Mononuclear cell (primary cell): ENCODE data around the gene KIF1C. TPM values are rescaled to one million over a fixed set of nuclear protein-coding genes. Genes with fewer than 3 reads are reported as not detected.

ENCODE experiments used
- H3K27me3 ChIP-seq: 2 replicates; pipeline ENCODE4 v1.6.0; 2011; ENCODE audit warnings: low read length, control low read depth; ENCODE audit not compliant: insufficient read depth
- H3K4me1 ChIP-seq: 2 replicates; pipeline ENCODE4 v1.5.1; 2011; ENCODE audit warnings: mild to moderate bottlenecking, low read length, control low read depth; ENCODE audit not compliant: insufficient read depth
- H3K4me3 ChIP-seq: 2 replicates; pipeline ENCODE4 v1.5.1; 2011; ENCODE audit warnings: mild to moderate bottlenecking, low read length, moderate library complexity
- H3K9me3 ChIP-seq: 2 replicates; pipeline ENCODE4 v1.5.1; 2011; ENCODE audit warnings: low read depth, mild to moderate bottlenecking, control low read depth, low read length
- total RNA-seq: library from RNA; depleted of rRNA; stranded (reverse); fragments of >200 nt; gene quantifications from one replicate; pipeline ENCODE4 v1.2.3, GENCODE V29; 2012

The KIF1C gene
- total RNA-seq, 1 donor = 8.1 TPM

- Histone ChIP-seq H3K4me3 (no peak overlapping the region), H3K9me3 (no peaks in the 10 kb centered on the region), H3K27me3 (no peaks in the 10 kb centered on the region), H3K4me1 (peaks cover 43% of the 10 kb centered on the region)
These were observed 32.3 kb upstream of the KIF1C start for GRCh38 chr17:4965311-4965986.

- Histone ChIP-seq H3K4me1 (peaks cover 43% of the 10 kb centered on the region), H3K27me3 (no peaks in the 10 kb centered on the region), H3K4me3 (peak overlapping the region; percentile 88), H3K9me3 (no peaks in the 10 kb centered on the region)
These were observed 30.8 kb upstream of the KIF1C start for GRCh38 chr17:4966844-4967538.

GRCh38 chr17:4967539-4968485 is 29.9 kb upstream of the KIF1C start, which contains the start of gene SPAG7:
SPAG7 (minus strand) TSS chr17:4967817; CDS start chr17:4967804, 13 bp downstream.
- Histone ChIP-seq H3K4me1 (peaks cover 46% of the 10 kb centered on the region), H3K27me3 (no peaks in the 10 kb centered on the region), H3K9me3 (no peaks in the 10 kb centered on the region), H3K4me3 (peak within 1 kb of the TSS; percentile 88)

GRCh38 chr17:4968486-4969046 is 29.2 kb upstream of the KIF1C start:
- Histone ChIP-seq H3K4me3 (peak overlapping the region; percentile 88), H3K27me3 (no peaks in the 10 kb centered on the region), H3K9me3 (no peaks in the 10 kb centered on the region), H3K4me1 (peaks cover 53% of the 10 kb centered on the region)

- no peaks in the 10 kb centered on the region for H3K9me3 ChIP-seq
- peaks cover 55% of the 10 kb centered on the region for H3K4me1 ChIP-seq
- H3K27me3 ChIP-seq = no peaks in the 10 kb centered on the region
- no peak overlapping the region for H3K4me3 ChIP-seq
These were observed 28.7 kb upstream of the KIF1C start for GRCh38 chr17:4969047-4969550.

GRCh38 chr17:4969551-4970173 is 28.1 kb upstream of the KIF1C start:
- H3K9me3 ChIP-seq = no peaks in the 10 kb centered on the region
- peaks cover 61% of the 10 kb centered on the region for H3K4me1 ChIP-seq
- no peak overlapping the region for H3K4me3 ChIP-seq
- no peaks in the 10 kb centered on the region for H3K27me3 ChIP-seq

- no peak overlapping the region for H3K4me3 ChIP-seq
- H3K27me3 ChIP-seq = no peaks in the 10 kb centered on the region
- no peaks in the 10 kb centered on the region for H3K9me3 ChIP-seq
- peaks cover 61% of the 10 kb centered on the region for H3K4me1 ChIP-seq
These were observed 27.5 kb upstream of the KIF1C start for GRCh38 chr17:4970273-4970672.

- Histone ChIP-seq H3K4me3 (no peak overlapping the region), H3K4me1 (peaks cover 46% of the 10 kb centered on the region), H3K9me3 (no peaks in the 10 kb centered on the region), H3K27me3 (no peaks in the 10 kb centered on the region)
These were observed 25.9 kb upstream of the KIF1C start for GRCh38 chr17:4971826-4972225.

- Histone ChIP-seq H3K27me3 (no peaks in the 10 kb centered on the region), H3K4me3 (no peak overlapping the region)
These were observed 25.4 kb upstream of the KIF1C start for GRCh38 chr17:4972322-4972721.

GRCh38 chr17:4972752-4973151 is 25.0 kb upstream of the KIF1C start:
- H3K4me3 ChIP-seq = no peak overlapping the region
- no peaks in the 10 kb centered on the region for H3K27me3 ChIP-seq
- H3K9me3 ChIP-seq = no peaks in the 10 kb centered on the region
- H3K4me1 ChIP-seq = peaks cover 47% of the 10 kb centered on the region

More at GRCh38 chr17:4972322-4972721, 25.4 kb upstream of the KIF1C start:
- Histone ChIP-seq H3K4me1 (peaks cover 46% of the 10 kb centered on the region), H3K9me3 (no peaks in the 10 kb centered on the region)

- no peaks in the 10 kb centered on the region for H3K9me3 ChIP-seq
- peaks cover 48% of the 10 kb centered on the region for H3K4me1 ChIP-seq
- H3K27me3 ChIP-seq = no peaks in the 10 kb centered on the region
- H3K4me3 ChIP-seq = no peak overlapping the region
These were observed 24.3 kb upstream of the KIF1C start for GRCh38 chr17:4973256-4974114.

- Histone ChIP-seq H3K9me3 (no peaks in the 10 kb centered on the region), H3K4me1 (peaks cover 48% of the 10 kb centered on the region), H3K4me3 (no peak overlapping the region), H3K27me3 (no peaks in the 10 kb centered on the region)
These were observed 23.6 kb upstream of the KIF1C start for GRCh38 chr17:4974115-4974670.

GRCh38 chr17:4978726-4979125 is 19.0 kb upstream of the KIF1C start:
- H3K9me3 ChIP-seq = no peaks in the 10 kb centered on the region
- no peak overlapping the region for H3K4me3 ChIP-seq
- peaks cover 62% of the 10 kb centered on the region for H3K4me1 ChIP-seq
- H3K27me3 ChIP-seq = no peaks in the 10 kb centered on the region
